ENCODE data around the gene IER3. TPM values are rescaled to one million over a fixed set of nuclear protein-coding genes. Genes with fewer than 3 reads are reported as not detected.

The IER3 gene
- total and polyA plus RNA-seq, 10 donors: 19.8 to 62.2 (median 36.0) TPM

- TF ChIP-seq CTCF (IDR thresholded peaks at IDR 0.05 in 8 of 11, conservative IDR thresholded peaks at IDR 0.05 in 3 of 11) (no peak), POLR2AphosphoS5 (IDR thresholded peaks at IDR 0.05) (peak in 2 of 3 donors; percentile 53 to 69), POLR2A (IDR thresholded peaks at IDR 0.05) (no peak)
- peak; percentile 82 for DNase-seq
- H3K27me3 ChIP-seq (replicated peaks in 1 of 7): no peaks in the 10 kb centered on the region
- H3K27ac ChIP-seq: peak overlapping the region; percentile 45 to 68 (median 56)
- no peaks in the 10 kb centered on the region for H3K9me3 ChIP-seq
- intact Hi-C loops (cut with DNase I; ENCODE audit: low total_unique reads): no loop called here
- H3K4me1 ChIP-seq: peaks cover 5 to 55% (median 11%) of the 10 kb centered on the region in 6 donors
- H3K4me3 ChIP-seq: no peak overlapping the region
- 43 to 66% (median 54%) methylated on average over 12 of the region's 12 CpGs for WGBS, 5 donors
- H3K36me3 ChIP-seq: no peaks in the 10 kb centered on the region
These were observed 8.0 kb upstream of the IER3 start for GRCh38 chr6:30752157-30752927.

DNA sequence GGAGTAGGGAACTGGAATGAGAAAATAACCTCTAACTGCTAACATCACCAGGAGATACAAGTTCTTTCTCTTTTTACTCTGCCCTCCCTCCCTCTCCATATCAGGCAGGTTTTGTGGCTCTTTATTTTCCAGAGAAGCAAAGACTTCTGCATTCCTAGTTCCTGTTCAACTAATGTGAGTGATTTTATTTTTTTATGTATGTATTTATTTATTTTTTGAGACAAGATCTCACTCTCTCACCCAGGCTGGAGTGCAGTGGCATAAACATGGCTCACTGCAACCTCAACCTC, 6.0 kb upstream of the IER3 start:
- Histone ChIP-seq H3K4me3 (no peak overlapping the region), H3K9me3 (no peaks in the 10 kb centered on the region), H3K4me1 (peaks cover 5 to 53% (median 12%) of the 10 kb centered on the region in 6 donors), H3K36me3 (no peaks in the 10 kb centered on the region), H3K27ac (peak overlapping the region in 3 of 8 donors; percentile 47 to 68 (median 68)), H3K27me3 (replicated peaks in 1 of 7) (no peaks in the 10 kb centered on the region)
- intact Hi-C loops (cut with DNase I; ENCODE audit: low total_unique reads): no loop called here
- DNase-seq: no peak
- TF ChIP-seq CTCF (IDR thresholded peaks at IDR 0.05 in 8 of 11, conservative IDR thresholded peaks at IDR 0.05 in 3 of 11) (no peak), POLR2AphosphoS5 (IDR thresholded peaks at IDR 0.05) (no peak), POLR2A (IDR thresholded peaks at IDR 0.05) (no peak)

DNA sequence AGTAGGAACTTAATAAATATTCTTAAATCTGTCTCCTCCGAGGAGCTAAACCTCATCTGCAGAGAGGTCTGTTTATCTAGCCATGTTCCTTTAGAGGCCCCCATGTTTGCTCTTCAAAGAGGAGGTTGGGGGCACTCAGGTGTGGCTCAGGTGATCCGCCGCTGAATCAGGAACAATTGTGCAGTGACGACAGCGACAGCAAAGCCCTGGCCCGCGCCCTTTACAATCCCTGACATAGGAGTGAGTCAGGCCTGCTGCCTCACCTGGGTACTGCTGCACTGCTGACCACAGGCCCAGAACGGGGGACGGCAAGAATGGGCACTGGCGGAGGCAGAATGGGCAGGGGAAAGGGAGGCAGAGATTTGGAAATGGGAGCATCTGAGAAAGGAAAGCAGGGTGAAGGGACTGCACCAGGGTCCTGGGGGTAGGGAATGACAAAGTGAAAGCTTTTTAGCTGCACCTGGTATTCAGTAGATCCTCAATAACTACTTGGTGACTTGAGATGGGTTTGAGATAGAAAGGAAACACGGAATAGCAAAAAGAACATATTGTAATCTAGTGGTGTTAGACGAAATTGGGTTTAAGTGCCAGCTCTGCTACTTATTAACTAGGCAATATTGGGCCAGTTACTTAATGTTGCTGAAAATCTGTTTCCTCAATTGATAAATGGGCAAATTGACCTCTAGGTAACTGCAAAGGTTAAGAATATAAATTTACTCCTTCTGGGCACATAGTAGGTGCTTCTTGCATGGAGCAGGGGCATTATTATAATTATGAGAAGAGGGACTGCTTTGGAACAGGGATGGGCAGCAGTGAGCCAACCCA, 5.4 kb upstream of the IER3 start:
- H3K36me3 ChIP-seq: no peaks in the 10 kb centered on the region
- intact Hi-C loops (cut with DNase I; ENCODE audit: low total_unique reads): loop anchor here (5.0 to 10.0 kb wide), 2 partner anchors 128 to 335 kb away; no protein-coding TSS in a partner anchor
- no peak for TF ChIP-seq POLR2AphosphoS5 (IDR thresholded peaks at IDR 0.05)
- TF ChIP-seq CTCF (IDR thresholded peaks at IDR 0.05 in 8 of 11, conservative IDR thresholded peaks at IDR 0.05 in 3 of 11): no peak
- TF ChIP-seq POLR2A (IDR thresholded peaks at IDR 0.05): no peak
- H3K27ac ChIP-seq: peak overlapping the region in 5 of 8 donors; percentile 36 to 68 (median 59)
- WGBS, 5 donors: 89 to 95% (median 89%) methylated on average over 12 of the region's 12 CpGs
- H3K9me3 ChIP-seq: no peaks in the 10 kb centered on the region
- DNase-seq: no peak
- H3K4me3 ChIP-seq: no peak overlapping the region
- peaks cover 8 to 59% (median 12%) of the 10 kb centered on the region in 6 donors for H3K4me1 ChIP-seq
- H3K27me3 ChIP-seq (replicated peaks in 1 of 7): no peaks in the 10 kb centered on the region

Data from spleen (tissue), 11 donors.